ENCODE measurements around the gene PRSS8.

PRSS8 gene

DNA sequence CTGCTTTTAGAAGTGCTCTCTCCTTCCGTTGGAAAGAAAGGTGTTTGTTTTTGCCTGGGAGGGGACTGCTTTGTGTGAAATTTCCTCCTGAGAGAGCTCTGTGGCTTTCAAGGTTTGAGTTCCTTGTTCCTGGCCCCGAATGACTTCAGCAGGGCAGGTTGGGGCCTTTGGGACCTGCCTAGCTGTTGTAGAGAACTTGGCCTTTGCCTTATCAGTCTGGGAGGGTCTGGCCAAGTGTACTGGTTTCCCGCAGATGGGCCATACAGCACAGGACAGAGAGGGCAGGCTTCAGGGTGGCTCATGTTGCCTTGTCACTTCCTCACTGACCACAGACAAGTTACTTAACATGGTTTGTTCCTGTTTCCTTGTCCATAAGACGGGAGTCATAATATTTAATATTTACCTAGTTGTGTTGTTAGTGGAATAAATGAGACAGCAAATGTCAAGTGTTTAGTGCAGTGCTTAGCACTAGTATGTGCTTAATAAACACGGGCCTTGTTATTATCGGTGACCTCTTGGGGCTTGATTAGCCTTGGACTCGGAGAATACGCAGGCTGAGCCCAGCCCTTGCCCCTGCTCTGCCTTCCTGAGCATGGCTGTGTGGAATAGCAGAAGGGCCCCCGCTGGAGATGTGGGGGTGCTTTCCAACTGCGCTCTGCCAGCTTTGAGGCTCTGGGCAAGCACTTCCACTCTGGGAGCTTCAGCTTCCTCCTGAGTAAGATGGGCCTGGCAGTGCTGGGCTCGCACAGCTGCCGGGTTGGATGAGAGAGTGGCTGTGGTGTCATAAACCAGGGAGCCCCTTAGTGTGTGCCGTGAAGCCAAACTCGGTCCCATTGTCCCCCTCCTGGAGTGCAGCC, 6.6 kb downstream of the PRSS8 start:
- no peak for DNase-seq (ENCODE audit: low read depth)

DNA sequence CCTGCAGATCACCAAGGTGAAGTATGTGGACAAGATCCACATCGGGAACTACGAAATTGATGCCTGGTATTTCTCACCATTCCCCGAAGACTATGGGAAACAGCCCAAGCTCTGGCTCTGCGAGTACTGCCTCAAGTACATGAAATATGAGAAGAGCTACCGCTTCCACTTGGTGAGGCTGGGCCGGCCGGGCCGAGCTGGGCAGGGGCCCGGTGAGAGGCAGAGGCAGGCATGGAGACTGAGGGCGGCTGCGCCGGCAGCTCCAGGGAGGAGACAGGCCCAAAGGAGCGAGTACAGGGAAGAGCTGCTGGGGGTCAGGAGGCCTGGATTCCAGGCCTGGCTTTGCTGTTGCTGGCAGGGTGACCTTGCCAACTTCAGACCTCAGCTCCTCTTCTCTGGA, 8.3 kb downstream of the PRSS8 start:
- no peak for DNase-seq (ENCODE audit: low read depth)

DNA sequence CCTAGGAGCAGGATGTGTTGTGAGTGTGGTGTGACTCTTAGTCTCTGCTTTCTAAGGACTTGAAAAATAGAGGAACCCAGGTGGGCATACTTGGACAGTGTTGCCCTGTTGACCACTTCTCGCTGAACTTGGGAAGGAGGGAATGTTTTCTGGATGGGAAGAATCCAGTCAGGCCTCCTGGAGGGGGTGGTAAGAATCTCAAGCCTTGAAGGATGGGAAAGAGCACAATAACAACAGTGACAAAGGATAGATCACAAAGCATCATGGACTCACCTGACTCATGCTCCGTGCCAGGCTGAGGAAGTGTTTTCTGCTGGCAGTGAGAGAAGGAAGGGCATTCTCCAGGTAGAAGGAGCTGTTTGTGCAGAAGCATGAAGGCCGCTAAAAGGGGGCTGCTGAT, 9.7 kb downstream of the PRSS8 start:
- no peak for DNase-seq (ENCODE audit: low read depth)

DNA sequence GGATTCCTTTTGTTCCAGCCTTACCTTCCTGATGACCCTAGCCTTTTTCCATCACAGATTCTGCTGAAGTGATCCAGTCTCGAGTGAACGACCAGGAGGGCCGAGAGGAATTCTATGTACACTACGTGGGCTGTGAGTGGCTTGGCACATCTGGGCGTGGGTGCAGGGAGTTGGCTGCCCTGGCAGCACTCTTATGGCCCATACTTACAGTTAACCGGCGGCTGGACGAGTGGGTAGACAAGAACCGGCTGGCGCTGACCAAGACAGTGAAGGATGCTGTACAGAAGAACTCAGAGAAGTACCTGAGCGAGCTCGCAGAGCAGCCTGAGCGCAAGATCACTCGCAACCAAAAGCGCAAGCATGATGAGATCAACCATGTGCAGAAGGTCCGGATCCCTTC, 15.4 kb downstream of the PRSS8 start:
- no peak for DNase-seq (ENCODE audit: low read depth)

DNA sequence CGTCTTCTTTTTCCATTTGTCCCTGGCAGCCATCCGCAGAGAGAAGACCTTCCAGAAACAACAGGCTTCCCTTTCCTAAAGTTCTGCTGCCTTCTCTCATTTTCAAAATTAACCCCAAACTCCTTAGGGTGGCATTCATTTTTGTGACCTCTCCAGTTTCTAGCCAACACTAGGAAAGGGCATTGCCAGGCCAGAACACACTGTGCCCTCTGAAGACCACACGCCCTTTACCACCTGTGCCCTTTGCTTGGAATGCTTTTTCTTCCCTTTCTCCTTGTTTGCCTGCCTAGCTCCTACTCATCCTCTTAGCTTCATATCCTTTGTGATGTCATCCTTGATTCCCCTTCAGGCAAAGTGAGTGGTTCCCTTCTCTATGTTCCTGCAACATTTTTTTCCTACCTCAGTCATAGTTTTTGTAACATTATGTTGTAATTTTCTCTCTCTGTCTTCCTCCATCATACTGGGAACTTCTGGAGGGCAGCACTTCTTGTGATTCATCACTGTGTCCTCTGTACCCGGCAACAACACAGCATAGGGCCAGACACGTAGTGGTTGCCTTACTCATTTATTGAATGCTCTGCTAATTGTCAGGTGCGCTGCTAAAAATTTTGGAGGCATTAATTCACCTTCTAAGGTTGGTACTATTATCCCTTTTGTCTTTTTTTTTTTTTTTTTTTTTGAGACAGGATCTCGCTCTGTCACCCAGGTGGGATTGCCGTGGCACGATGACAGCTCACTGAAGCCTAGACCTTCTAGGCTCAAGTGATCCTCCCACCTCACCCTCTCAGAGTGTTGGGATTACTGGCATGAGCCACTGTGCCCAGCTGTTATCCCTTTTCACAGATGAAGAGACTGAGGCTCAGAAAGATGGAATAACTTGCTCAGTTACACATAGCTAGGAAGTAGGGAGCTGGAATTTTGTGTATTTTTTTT, 17.0 kb downstream of the PRSS8 start:
- DNase-seq (ENCODE audit: low read depth) = no peak

DNA sequence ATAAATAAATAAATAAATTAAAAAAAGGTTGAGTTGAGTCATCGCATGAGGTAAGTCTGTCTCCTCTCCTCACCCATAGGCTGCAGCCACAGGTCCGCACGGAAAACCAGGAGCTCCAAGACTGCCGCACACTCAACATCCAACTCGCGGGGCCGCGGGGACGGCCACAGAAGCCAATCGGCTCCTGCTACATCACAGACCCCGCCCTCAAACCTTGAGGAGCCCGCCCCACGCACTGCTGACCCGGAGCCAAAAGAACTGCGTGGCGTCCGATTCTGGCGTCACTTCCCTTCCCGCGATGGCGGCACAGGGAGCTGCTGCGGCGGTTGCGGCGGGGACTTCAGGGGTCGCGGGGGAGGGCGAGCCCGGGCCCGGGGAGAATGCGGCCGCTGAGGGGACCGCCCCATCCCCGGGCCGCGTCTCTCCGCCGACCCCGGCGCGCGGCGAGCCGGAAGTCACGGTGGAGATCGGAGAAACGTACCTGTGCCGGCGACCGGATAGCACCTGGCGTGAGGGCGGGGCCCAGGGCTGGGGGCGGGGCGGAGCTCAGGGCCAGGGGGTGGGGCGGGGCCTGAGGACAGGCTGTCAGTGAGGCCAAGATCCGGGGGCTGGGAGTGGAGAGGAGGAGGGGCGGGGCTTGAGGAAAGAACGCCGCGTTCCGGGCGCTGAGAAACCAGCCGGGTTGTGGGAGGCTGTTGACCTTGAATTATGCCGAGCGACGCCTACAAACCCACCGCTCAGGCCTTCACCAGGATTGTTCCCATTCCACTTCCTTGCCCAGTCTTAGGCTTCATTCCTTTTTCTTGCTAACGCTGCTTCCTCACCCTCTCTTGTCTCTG, 17.9 kb downstream of the PRSS8 start, which contains the start of gene KAT8:
Gene KAT8 (plus strand): TSS at position 281 of the 839 bp plus-strand sequence. CDS start 18 bp downstream, at position 299.
- DNase-seq (ENCODE audit: low read depth) = peak; percentile 87

DNA sequence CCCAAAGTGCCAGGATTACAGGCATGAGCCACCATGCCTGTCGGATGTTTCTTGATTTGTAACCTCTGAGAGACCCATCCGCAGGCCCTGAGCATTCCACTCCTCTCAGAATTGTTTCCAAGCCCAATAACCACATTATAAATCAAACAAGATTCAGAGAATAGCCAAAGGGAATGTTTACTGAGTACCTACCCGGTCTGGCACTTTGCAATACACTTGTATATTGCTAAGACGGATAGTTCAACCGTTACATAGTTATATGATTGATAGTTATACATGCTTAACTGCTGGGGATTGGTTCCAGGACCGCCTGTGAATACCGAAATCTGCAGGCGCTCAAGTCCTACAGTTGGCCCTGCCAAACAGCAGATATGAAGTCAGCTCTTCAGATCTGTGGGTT, 21.1 kb downstream of the PRSS8 start:
- no peak for DNase-seq (ENCODE audit: low read depth)

DNA sequence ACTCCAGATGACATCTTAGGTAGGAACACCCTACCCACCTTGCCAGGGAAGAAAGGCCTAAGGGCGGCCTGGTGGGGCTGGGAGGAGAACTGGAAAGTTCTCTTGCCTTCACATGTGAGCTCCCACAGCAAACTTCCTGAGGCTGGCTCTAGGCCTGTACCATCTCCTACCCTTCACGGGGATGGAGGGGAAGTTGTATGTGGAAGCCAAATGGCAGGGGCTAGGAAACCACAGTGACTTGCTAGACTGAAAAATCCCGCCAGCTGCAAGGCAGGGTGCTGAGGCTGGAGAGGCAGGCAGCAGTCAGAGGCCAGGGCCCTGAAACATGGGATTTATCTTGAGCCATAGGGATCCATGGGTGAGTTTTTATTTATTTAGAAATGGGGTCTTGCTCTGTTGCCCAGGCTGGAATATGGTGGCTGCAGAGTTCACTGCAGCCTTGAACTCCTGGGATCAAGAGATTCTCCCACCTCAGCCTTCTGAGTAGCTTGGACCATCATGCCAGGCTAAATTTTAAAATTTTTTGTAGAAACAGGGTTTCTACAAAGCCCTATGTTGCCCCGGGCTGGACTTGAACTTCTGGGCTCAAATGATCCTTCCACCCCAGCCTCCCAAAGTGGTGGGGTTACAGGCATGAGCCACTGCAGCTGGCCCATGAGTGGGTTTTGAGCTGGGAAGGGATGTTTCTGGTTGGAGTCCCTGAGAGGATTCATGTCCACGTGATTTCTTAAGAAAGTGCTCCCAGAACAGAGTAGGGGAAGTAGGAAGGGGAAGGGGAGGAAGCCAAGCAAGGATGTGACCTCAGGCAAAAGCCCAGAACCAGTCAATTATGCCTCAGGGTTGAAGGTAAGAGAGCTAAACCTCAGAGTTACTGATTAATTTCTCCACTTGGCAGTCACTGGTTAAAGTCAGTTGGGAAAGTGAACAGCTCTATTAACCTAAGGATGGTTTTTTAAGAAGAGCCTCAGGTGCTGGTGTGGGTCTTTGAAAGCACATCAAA, 22.1 kb downstream of the PRSS8 start:
- no peak for DNase-seq (ENCODE audit: low read depth)

DNA sequence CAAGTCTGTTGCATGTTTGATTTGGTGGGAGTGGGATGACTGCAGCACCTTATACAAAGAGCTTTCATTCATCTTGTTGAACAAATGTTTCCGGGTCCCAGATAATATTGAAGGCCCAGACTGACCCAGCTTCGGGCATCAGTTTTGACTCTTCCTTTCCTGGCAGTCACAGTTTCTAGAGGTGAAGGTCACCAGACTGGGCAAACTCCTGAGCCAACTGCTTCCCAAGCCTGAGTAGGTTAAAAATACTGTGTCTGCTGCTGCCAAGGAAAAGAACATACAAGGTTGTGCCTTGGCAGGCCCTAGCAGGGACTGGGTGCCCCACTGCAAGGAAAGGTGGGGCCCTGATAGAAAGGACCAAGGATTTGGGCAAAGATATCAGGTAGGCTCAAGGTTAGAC, 22.8 kb downstream of the PRSS8 start:
- DNase-seq (ENCODE audit: low read depth) = no peak

DNA sequence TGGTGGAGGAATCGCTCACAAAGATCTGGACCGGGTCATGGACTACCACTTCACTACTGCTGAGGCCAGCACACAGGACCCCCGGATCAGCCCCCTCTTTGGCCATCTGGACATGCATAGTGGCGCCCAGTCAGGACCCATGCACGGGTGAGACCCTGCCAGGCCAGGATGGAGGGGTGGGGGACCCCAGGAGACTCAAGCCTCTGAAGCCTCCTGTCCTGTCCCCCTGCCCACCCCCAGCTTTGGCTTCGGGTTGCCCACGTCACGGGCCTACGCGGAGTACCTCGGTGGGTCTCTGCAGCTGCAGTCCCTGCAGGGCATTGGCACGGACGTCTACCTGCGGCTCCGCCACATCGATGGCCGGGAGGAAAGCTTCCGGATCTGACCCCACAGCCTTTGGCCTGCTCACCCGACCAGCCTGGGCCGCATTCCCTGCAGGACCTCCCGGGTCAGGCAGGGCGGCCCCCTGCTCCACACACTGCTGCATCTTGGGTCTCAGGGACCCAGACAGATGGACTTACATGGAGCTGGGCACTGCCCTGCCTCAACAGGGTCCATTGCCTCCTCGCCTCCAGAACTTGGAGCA, 23.6 kb downstream of the PRSS8 start:
- no peak for DNase-seq (ENCODE audit: low read depth)

DNA sequence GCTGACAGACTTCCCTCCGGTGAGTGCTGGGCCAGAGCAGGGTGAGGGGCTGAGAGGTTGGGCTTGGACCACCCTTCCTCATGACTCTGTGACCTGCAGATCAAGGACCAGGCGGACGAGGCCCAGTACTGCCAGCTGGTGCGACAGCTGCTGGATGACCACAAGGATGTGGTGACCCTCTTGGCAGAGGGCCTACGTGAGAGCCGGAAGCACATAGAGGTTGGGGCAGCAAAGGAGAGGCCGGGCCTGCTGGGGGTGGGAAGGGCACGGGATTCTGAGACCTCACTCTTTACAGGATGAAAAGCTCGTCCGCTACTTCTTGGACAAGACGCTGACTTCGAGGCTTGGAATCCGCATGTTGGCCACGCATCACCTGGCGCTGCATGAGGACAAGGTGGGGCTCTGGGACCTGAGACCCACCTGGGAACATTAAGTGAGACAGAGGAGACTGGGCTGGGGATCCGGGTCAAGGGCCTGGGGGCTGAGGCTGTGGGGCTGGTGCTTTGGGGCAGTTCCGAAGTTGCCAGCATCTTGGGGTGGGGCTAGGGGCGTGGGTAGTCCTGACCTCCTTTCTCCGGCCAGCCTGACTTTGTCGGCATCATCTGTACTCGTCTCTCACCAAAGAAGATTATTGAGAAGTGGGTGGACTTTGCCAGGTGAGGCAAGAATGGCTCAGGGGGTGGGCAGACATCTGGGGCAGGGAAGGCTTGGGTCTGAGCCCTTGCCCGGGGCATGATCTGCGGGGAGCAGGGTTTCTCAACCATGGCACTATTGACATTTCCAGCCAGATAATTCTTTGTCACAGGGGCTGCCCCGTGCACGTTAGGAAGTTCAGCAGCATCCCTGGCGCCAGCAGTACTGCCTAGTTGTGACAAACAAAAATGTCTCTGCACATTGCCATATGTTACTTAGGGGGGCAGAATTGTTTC, 25.2 kb downstream of the PRSS8 start:
- DNase-seq (ENCODE audit: low read depth) = no peak

DNA sequence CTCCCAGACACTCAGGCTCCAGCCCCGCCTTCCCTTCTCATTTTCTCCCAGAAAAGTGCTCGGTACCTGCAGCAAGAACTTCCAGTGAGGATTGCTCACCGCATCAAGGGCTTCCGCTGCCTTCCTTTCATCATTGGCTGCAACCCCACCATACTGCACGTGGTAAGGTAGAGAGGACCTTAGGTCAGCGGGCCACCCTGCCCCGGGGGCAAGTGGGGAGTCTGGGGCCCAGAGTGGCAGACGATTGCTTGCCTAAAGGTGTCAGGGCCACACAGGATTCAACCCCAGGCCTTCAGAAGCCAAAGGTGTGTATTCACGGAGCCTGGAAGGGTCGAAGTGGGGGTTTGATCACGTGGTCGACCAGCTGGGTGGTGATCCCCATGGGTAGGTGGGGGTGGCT, 25.9 kb downstream of the PRSS8 start:
- DNase-seq (ENCODE audit: low read depth) = no peak

DNA sequence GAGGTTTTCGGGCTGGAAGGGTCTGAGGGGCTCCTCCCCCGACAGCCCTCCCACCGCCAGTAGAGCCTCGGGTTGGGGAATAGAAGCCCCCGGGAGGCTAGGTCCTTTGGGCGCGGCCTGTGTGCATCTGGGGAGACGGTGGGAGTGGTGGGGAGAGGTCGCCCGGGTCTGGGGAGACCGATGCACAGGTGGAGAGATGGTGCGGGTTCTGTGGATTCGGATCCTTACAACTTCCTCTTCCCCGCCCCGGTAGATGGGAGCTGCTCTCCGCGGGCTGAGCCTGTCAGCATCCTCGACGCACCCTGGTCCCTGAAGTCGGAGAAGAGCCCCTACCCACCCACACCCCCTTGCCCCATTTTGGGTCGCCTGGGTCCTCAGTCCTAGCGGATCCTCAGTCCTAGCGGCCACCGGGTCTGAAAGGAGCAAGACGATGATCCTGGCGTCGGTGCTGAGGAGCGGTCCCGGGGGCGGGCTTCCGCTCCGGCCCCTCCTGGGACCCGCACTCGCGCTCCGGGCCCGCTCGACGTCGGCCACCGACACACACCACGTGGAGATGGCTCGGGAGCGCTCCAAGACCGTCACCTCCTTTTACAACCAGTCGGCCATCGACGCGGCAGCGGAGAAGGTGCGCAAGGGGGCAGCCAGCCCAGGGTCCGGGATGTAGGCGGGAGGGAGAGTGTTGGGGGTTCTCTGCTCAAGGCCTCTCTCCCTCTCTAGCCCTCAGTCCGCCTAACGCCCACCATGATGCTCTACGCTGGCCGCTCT, 26.6 kb downstream of the PRSS8 start:
- DNase-seq (ENCODE audit: low read depth) = no peak

DNA sequence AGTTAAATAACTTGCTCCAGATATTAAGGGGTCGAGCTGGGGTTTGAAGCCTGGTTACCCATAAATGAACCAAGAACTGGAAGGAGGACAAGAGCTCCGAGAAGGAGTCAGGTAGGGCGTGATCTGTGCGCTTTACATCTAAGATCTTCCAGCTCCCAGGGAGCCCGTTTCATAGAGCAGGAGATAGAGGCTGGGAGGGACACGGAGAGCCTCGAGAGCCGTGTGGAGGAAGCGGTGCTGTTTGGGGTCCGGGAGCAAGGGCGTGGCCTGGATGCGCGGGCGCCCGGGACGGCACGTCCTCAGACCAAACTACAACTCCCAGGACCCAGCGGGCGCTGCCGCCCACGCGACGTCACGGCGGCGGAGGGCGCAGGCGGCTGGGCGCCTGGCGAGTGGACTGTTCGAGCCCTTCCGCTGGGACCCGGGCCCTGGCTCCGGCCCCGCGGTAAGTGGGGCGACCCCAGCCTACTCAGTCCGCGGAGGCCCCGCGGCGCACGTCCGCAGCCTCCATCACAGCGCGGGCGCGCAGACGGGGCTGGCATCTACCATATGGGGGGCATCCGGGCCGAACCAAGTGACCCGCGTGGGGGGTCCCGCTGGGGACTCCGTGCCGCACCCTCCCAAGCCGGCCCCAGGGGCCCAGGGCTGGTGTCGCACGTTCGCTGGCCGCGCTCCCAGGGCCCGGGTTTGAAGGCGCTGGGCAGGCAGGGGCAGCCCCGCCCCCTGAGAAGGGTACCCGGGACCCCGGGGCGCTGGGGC, 27.3 kb downstream of the PRSS8 start, which contains the start of gene BCKDK:
Gene BCKDK (plus strand): TSS at position 352 of the 759 bp plus-strand sequence. CDS start 838 bp downstream, outside the sequence.
- peak; percentile 59 for DNase-seq (ENCODE audit: low read depth)

DNA sequence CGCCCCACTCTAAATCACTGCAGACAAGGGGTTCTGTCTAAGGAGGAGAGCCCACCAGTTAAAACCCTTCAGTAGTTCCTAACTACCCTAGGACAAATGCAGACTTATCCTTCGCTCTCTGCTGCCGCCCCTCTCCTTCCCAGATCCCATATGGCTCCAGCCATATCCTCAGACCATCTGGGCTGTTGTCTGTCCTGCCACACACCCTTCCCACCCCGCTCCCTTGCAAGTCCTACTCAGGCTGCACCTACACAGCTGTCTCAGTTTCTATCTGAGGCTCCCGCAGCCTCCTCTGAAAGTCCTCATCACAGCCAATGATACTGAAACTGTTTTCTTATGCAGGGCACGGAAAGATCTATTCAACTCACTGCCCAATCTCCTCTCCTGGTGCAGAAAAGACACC, 28.1 kb downstream of the PRSS8 start:
- no peak for DNase-seq (ENCODE audit: low read depth)

DNA sequence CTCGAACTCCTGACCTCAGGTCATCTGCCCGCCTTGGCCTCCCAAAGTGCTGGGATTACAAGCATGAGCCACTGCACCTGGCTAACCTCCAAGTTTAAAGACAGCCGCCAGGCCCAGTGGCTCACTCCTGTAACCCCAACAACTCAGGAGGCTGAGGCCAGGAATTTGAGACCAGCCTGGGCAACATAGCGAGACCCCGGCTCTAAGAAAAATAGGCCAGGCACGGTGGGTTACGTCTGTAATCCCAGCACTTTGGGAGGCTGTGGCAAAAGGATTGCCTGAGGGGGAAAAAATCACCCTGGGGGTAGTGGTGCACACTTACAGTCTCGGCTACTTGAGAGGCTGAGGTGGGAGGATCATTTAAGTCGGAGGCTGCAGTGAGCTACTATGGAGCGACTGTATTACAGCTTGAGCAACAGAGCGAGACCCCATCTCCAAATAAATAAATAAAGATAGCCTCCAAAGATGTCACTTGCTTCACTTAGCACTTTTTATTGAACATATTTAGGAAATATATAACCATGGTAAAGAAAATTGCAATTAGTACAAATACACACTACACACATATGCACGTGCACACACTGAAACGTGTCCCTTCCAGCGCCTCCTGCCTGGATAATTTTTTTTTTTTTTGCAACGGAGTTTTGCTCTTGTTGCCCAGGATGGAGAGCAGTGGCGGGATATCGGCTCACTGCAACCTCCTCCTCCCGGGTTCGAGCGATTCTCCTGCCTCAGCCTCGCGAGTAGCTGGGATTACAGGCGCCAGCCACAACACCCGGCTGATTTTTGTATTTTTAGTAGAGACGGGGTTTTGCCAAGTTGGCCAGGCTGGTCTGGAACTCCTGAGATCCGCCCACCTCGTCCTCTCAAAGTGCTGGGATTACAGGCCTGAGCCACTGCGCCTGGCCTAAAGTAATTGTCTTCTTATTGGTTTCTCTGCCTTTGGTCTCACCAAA, 28.7 kb downstream of the PRSS8 start:
- DNase-seq (ENCODE audit: low read depth) = no peak

Measured in stimulated activated CD8-positive, alpha-beta memory T cell treated with anti-CD3 and anti-CD28 coated beads, Interleukin-15, amount 100 ng/mL, for 24 hours (primary cell).